Lower lobe of right lung (tissue), 2 donors: ENCODE results near the gene PDE4B. TPM values are rescaled to one million over a fixed set of nuclear protein-coding genes. Genes with fewer than 3 reads are reported as not detected.

ENCODE experiments used
- ATAC-seq, 2 donors: fragments of 200-7000 bp; cut with Tn5 transposase; one replicate each; pipeline ENCODE4 v1.9.1; 2020 to 2022; ENCODE audit warnings: mild to moderate bottlenecking in 2 of 2, moderate library complexity in 2 of 2
- DNase-seq: peaks from one replicate; pipeline ENCODE4 v3.0.0-alpha.2; 2020
- H3K27ac ChIP-seq: fragments of 200-600 bp; one replicate; pipeline ENCODE4 v1.8.0; 2022
- H3K27me3 ChIP-seq: fragments of 200-600 bp; one replicate; pipeline ENCODE4 v1.8.0; 2022; ENCODE audit warnings: low read depth
- H3K36me3 ChIP-seq: fragments of 200-600 bp; one replicate; pipeline ENCODE4 v1.8.0; 2022; ENCODE audit warnings: mild to moderate bottlenecking
- H3K4me1 ChIP-seq: fragments of 200-600 bp; one replicate; pipeline ENCODE4 v1.8.0; 2022
- H3K4me3 ChIP-seq: fragments of 200-600 bp; one replicate; pipeline ENCODE4 v1.8.0; 2022; ENCODE audit warnings: mild to moderate bottlenecking
- H3K9me3 ChIP-seq: fragments of 200-600 bp; one replicate; pipeline ENCODE4 v1.8.0; 2022
- CTCF ChIP-seq: fragments of 200-600 bp; IDR thresholded peaks from one replicate; pipeline ENCODE4 v1.8.0; 2022; ENCODE audit warnings: antibody characterized with exemption, mild to moderate bottlenecking
- intact Hi-C: fragments of 100-400 bp; cut with DNase I; formaldehyde crosslinking; loops from one replicate; pipeline ENCODE4 v1.11.0; 2022
- total RNA-seq: library from RNA; stranded (reverse); fragmentation: NEBNext Ultra II Directional; extraction: Animal tissue kit (Norgen Biotek cat#: 25700); gene quantifications from one replicate; pipeline ENCODE4 v1.2.1, GENCODE V29; 2021
- donor health status: DM: no; HTN: yes; CAD: no; lungs with severe emphysema.

PDE4B gene
- total RNA-seq, 1 donor from 2014 or later: 26.9 TPM

- intact Hi-C loops: no loop called here
- no peak for TF ChIP-seq CTCF
- Histone ChIP-seq H3K4me3 (no peak overlapping the region), H3K27ac (no peak overlapping the region), H3K36me3 (no peaks in the 10 kb centered on the region), H3K9me3 (no peaks in the 10 kb centered on the region), H3K4me1 (peaks cover 12% of the 10 kb centered on the region), H3K27me3 (no peaks in the 10 kb centered on the region)
- DNase-seq: no peak
- ATAC-seq: no peak
These were observed 468.7 kb downstream of the PDE4B start for GRCh38 chr1:66261364-66261763.

GRCh38 chr1:66262208-66262963, 469.7 kb downstream of the PDE4B start:
- ATAC-seq (peak in 1 of 2 donors; percentile 17), DNase-seq (no peak)
- intact Hi-C loops: no loop called here
- Histone ChIP-seq H3K27me3 (no peaks in the 10 kb centered on the region), H3K27ac (no peak overlapping the region), H3K9me3 (no peaks in the 10 kb centered on the region), H3K4me3 (no peak overlapping the region), H3K4me1 (peaks cover 21% of the 10 kb centered on the region), H3K36me3 (no peaks in the 10 kb centered on the region)
- no peak for TF ChIP-seq CTCF

GRCh38 chr1:66265268-66265667, 472.6 kb downstream of the PDE4B start:
- ATAC-seq (no peak), DNase-seq (no peak)
- Histone ChIP-seq H3K4me1 (peaks cover 47% of the 10 kb centered on the region), H3K27ac (no peak overlapping the region), H3K4me3 (no peak overlapping the region), H3K9me3 (no peaks in the 10 kb centered on the region), H3K36me3 (no peaks in the 10 kb centered on the region), H3K27me3 (no peaks in the 10 kb centered on the region)
- intact Hi-C loops: no loop called here
- TF ChIP-seq CTCF: no peak

- no peaks in the 10 kb centered on the region for H3K9me3 ChIP-seq
- peaks cover 51% of the 10 kb centered on the region for H3K4me1 ChIP-seq
- DNase-seq (no peak), ATAC-seq (peak in 1 of 2 donors; percentile 16)
- intact Hi-C loops: no loop called here
- no peak for TF ChIP-seq CTCF
- no peaks in the 10 kb centered on the region for H3K36me3 ChIP-seq
- no peaks in the 10 kb centered on the region for H3K27me3 ChIP-seq
- H3K27ac ChIP-seq: peak overlapping the region; percentile 25
- no peak overlapping the region for H3K4me3 ChIP-seq
These were observed 473.1 kb downstream of the PDE4B start for GRCh38 chr1:66265796-66266195.

- H3K27ac ChIP-seq: peak overlapping the region; percentile 25
- H3K27me3 ChIP-seq: no peaks in the 10 kb centered on the region
- no peaks in the 10 kb centered on the region for H3K9me3 ChIP-seq
- peaks cover 56% of the 10 kb centered on the region for H3K4me1 ChIP-seq
- no peak for TF ChIP-seq CTCF
- no peak for DNase-seq
- no peaks in the 10 kb centered on the region for H3K36me3 ChIP-seq
- intact Hi-C loops: no loop called here
- ATAC-seq: no peak
- H3K4me3 ChIP-seq: no peak overlapping the region
These were observed 473.7 kb downstream of the PDE4B start for GRCh38 chr1:66266350-66266749.
